IMR-90 (cell line): Measurements from ENCODE around the gene PON2. TPM values are rescaled to one million over a fixed set of nuclear protein-coding genes. Genes with fewer than 3 reads are reported as not detected.

Experiments
- ATAC-seq: fragments of 200-7000 bp; cut with Tn5 transposase; 2 replicates; pipeline ENCODE4 v1.9.1; 2020; ENCODE audit warnings: low read depth, mild to moderate bottlenecking, moderate library complexity
- BruUV-seq: library from RNA; stranded (reverse); fragments of 400-500 nt; replicated peaks from 2 replicates; lab custom pipeline; 2021; lab: Mats Ljungman, UMichigan
- CTCF ChIA-PET: fragments of 300-600 bp; formaldehyde crosslinking; extraction: SDS; loops from one replicate; lab custom pipeline; 2021; ENCODE audit warnings: antibody characterized with exemption; lab: Yijun Ruan, JAX
- POLR2A ChIA-PET: fragments of 300-600 bp; sonication (Branson Sonifier 250); formaldehyde crosslinking; loops from one replicate; lab custom pipeline; 2022; ENCODE audit warnings: antibody characterized with exemption; ENCODE audit not compliant: unreplicated experiment; lab: Charles Lee
- DNase-seq: peaks from one replicate; pipeline ENCODE4 v3.0.0; 2013
- H2AFZ ChIP-seq: replicated peaks from 2 replicates; pipeline ENCODE3; 2013; ENCODE audit warnings: low read length, mild to moderate bottlenecking; ENCODE audit not compliant: poor library complexity
- H2AK5ac ChIP-seq: 2 replicates; pipeline ENCODE4 v1.6.1; 2013; ENCODE audit warnings: low read depth, low read length, inconsistent platforms
- H2AK9ac ChIP-seq: replicated peaks from 2 replicates; pipeline ENCODE3; 2013; ENCODE audit warnings: mild to moderate bottlenecking, low read depth, low read length, moderate library complexity; ENCODE audit not compliant: poor library complexity
- H2BK120ac ChIP-seq: 2 replicates; pipeline ENCODE4 v1.6.1; 2013; ENCODE audit warnings: low read depth, low read length, inconsistent platforms
- H2BK15ac ChIP-seq: 3 replicates; pipeline ENCODE4 v1.6.1; 2013; ENCODE audit warnings: low read depth, low read length, inconsistent platforms
- H2BK20ac ChIP-seq: 2 replicates; pipeline ENCODE4 v1.6.1; 2013; ENCODE audit warnings: low read depth, mild to moderate bottlenecking, inconsistent platforms, low read length, moderate library complexity
- H2BK5ac ChIP-seq: 2 replicates; pipeline ENCODE4 v1.6.1; 2013; ENCODE audit warnings: mild to moderate bottlenecking, low read depth, low read length, inconsistent platforms; ENCODE audit not compliant: poor library complexity, severe bottlenecking
- H3K14ac ChIP-seq: replicated peaks from 2 replicates; pipeline ENCODE4 v1.6.1; 2013; ENCODE audit warnings: low read depth, low read length, inconsistent platforms
- H3K18ac ChIP-seq: 2 replicates; pipeline ENCODE4 v1.6.1; 2013; ENCODE audit warnings: low read depth, low read length, control low read depth
- H3K23ac ChIP-seq: 2 replicates; pipeline ENCODE4 v1.6.1; 2013; ENCODE audit warnings: low read depth, low read length, inconsistent platforms
- H3K27ac ChIP-seq: 2 replicates; pipeline ENCODE4 v1.5.1; 2013; ENCODE audit warnings: mild to moderate bottlenecking, control low read depth, low read length; ENCODE audit not compliant: insufficient read depth
- H3K27me3 ChIP-seq: 2 replicates; pipeline ENCODE4 v1.6.1; 2013; ENCODE audit warnings: low read length; ENCODE audit not compliant: control insufficient read depth, insufficient read depth
- H3K36me3 ChIP-seq: 2 replicates; pipeline ENCODE4 v1.6.1; 2013; ENCODE audit warnings: low read length, mixed read lengths; ENCODE audit not compliant: control insufficient read depth, insufficient read depth
- H3K4ac ChIP-seq: 2 replicates; pipeline ENCODE4 v1.6.1; 2013; ENCODE audit warnings: low read depth, low read length, inconsistent platforms
- H3K4me1 ChIP-seq: 2 replicates; pipeline ENCODE4 v1.6.1; 2013; ENCODE audit warnings: low read length, mixed read lengths; ENCODE audit not compliant: control insufficient read depth, insufficient read depth
- H3K4me2 ChIP-seq: 2 replicates; pipeline ENCODE4 v1.6.1; 2013; ENCODE audit warnings: low read depth, mild to moderate bottlenecking, control low read depth, low read length, moderate library complexity
- H3K4me3 ChIP-seq: 2 replicates; pipeline ENCODE4 v1.5.1; 2013; ENCODE audit warnings: low read depth, mild to moderate bottlenecking, control low read depth, low read length, moderate library complexity; ENCODE audit not compliant: insufficient read depth
- H3K56ac ChIP-seq: 2 replicates; pipeline ENCODE4 v1.6.1; 2013; ENCODE audit warnings: low read length, inconsistent platforms; ENCODE audit not compliant: insufficient read depth; ENCODE audit errors: extremely low read depth
- H3K79me1 ChIP-seq, 2 experiments: 2 replicates each; pipeline ENCODE4 v1.6.1; 2013; ENCODE audit warnings: low read length in 2 of 2, inconsistent platforms in 1 of 2, low read depth in 1 of 2
- H3K9ac ChIP-seq: 2 replicates; pipeline ENCODE4 v1.6.1; 2013; ENCODE audit warnings: low read depth, low read length, control low read depth
- H3K9me1 ChIP-seq: 2 replicates; pipeline ENCODE4 v1.6.1; 2013; ENCODE audit warnings: low read length, inconsistent platforms; ENCODE audit not compliant: insufficient read depth
- H3K9me3 ChIP-seq: 2 replicates; pipeline ENCODE4 v1.6.1; 2013; ENCODE audit warnings: low read length; ENCODE audit not compliant: control insufficient read depth, insufficient read depth
- H4K20me1 ChIP-seq: 2 replicates; pipeline ENCODE4 v1.6.1; 2013; ENCODE audit warnings: low read length, inconsistent platforms; ENCODE audit not compliant: insufficient read depth
- H4K5ac ChIP-seq: 2 replicates; pipeline ENCODE4 v1.6.1; 2013; ENCODE audit warnings: mild to moderate bottlenecking, low read depth, low read length, control low read depth
- H4K8ac ChIP-seq, 2 experiments: 2 replicates each; pipeline ENCODE4 v1.6.1; 2013; ENCODE audit warnings: low read depth in 2 of 2, low read length in 2 of 2, control low read depth in 1 of 2, inconsistent platforms in 1 of 2
- H4K91ac ChIP-seq: 2 replicates; pipeline ENCODE4 v1.6.1; 2013; ENCODE audit warnings: low read depth, low read length, inconsistent platforms; ENCODE audit not compliant: insufficient read depth
- BHLHE40 ChIP-seq: fragments of 150-350 bp; IDR thresholded peaks from 2 replicates; pipeline ENCODE4 v1.6.1; 2016; ENCODE audit warnings: mild to moderate bottlenecking, low read depth, low read length
- CHD1 ChIP-seq: IDR thresholded peaks from 2 replicates; pipeline ENCODE4 v1.6.1; 2012; ENCODE audit warnings: low read depth, low read length, improper control_type of control experiment
- MAZ ChIP-seq: IDR thresholded peaks from 2 replicates; pipeline ENCODE4 v1.6.1; 2012; ENCODE audit warnings: low read depth, mild to moderate bottlenecking, low read length, improper control_type of control experiment, moderate library complexity, borderline replicate concordance
- MXI1 ChIP-seq: IDR thresholded peaks from 2 replicates; pipeline ENCODE4 v1.6.1; 2012; ENCODE audit warnings: low read depth, mild to moderate bottlenecking, low read length, moderate library complexity, borderline replicate concordance
- NFE2L2 ChIP-seq: fragments of 150-350 bp; IDR thresholded peaks from 2 replicates; pipeline ENCODE4 v1.6.1; 2016; ENCODE audit warnings: low read depth, mild to moderate bottlenecking, low read length
- POLR2A ChIP-seq: IDR thresholded peaks from 2 replicates; pipeline ENCODE4 v1.6.1; 2012; ENCODE audit warnings: mild to moderate bottlenecking, low read depth, low read length
- RAD21 ChIP-seq: IDR thresholded peaks from 2 replicates; pipeline ENCODE4 v1.6.1; 2012; ENCODE audit warnings: low read length, improper control_type of control experiment
- RCOR1 ChIP-seq: IDR thresholded peaks from 2 replicates; pipeline ENCODE4 v1.6.1; 2012; ENCODE audit warnings: mild to moderate bottlenecking, low read length, improper control_type of control experiment; ENCODE audit not compliant: insufficient replicate concordance
- WGBS, 2 experiments: methylation state at CpG; one replicate each; pipeline versions ENCODE4 v1.1.5 to v1.1.7; 2013; ENCODE audit warnings: missing lambda C conversion rate in 2 of 2; ENCODE audit not compliant: insufficient read length in 1 of 2; ENCODE audit errors: extremely low coverage in 2 of 2; 5-methylcytosine and 5-hydroxymethylcytosine counted together
- dilution Hi-C: fragments of 300-500 bp; cut with HindIII; formaldehyde crosslinking; loops from one replicate; pipeline ENCODE4 v1.14.3; 2018; ENCODE audit warnings: low sequenced_read_pairs; ENCODE audit not compliant: unreplicated experiment
- in situ Hi-C: fragments of 300-500 bp; cut with MboI; formaldehyde crosslinking; loops from 3 replicates; pipeline ENCODE4 v1.14.3; 2019; ENCODE audit warnings: low sequenced_read_pairs, inconsistent platforms, mixed read lengths
- intact Hi-C: fragments of 100-400 bp; cut with micrococcal nuclease; formaldehyde crosslinking; loops from 2 replicates; pipeline ENCODE4 v1.10.0; 2022
- polyA plus RNA-seq, 3 experiments: library from polyadenylated mRNA; depleted of rRNA; stranded (reverse); fragments of >200 nt; gene quantifications; 2 replicates each; pipeline ENCODE4 v1.2.3, GENCODE V29; 2012; ENCODE audit warnings: low replicate concordance in 1 of 3
- total RNA-seq: library from RNA; depleted of rRNA; stranded (reverse); fragments of >200 nt; gene quantifications from 2 replicates; pipeline ENCODE4 v1.2.3, GENCODE V29; 2012

The PON2 gene
- total and polyA plus RNA-seq, 2 of the 4 experiments (the other 2 are of a cell fraction), result 36.2 to 65.7 TPM

GRCh38 chr7:95429241-95429990, 5.4 kb downstream of the PON2 start:
- Histone ChIP-seq H2AK5ac (no peak overlapping the region), H2BK5ac (no peak overlapping the region), H4K8ac (no peak overlapping the region), H3K18ac (no peak overlapping the region), H4K91ac (no peak overlapping the region), H3K36me3 (peaks cover 3% of the 10 kb centered on the region), H3K9ac (no peak overlapping the region), H3K9me1 (peaks cover 4% of the 10 kb centered on the region; the same call in 1 of the 2 replicates), H3K27ac (no peak overlapping the region), H3K79me1 (peaks cover 29 to 36% of the 10 kb centered on the region in 2 experiments), H3K56ac (no peak overlapping the region), H2BK120ac (no peak overlapping the region), H3K27me3 (no peaks in the 10 kb centered on the region), H3K14ac (no peak overlapping the region), H2AK9ac (no peak overlapping the region), H2BK20ac (no peak overlapping the region), H2AFZ (no peak overlapping the region), H3K4ac (no peak overlapping the region), H2BK15ac (no peak overlapping the region), H4K5ac (no peak overlapping the region), H4K20me1 (no peaks in the 10 kb centered on the region), H3K23ac (no peak overlapping the region), H3K9me3 (no peaks in the 10 kb centered on the region), H3K4me3 (no peak overlapping the region), H3K4me2 (no peak overlapping the region), H3K4me1 (peaks cover 2% of the 10 kb centered on the region)
- ChIA-PET CTCF (no interaction called here), POLR2A (no interaction called here)
- intact Hi-C loops (no loop called here), dilution Hi-C loops (no loop called here), in situ Hi-C loops (no loop called here)
- BruUV-seq, result no TSS peak
- WGBS, 2 experiments, result no CpG with 5 or more reads among the region's 5 CpGs
- DNase-seq, result no peak
- no peak for ATAC-seq
- TF ChIP-seq CHD1 (no peak), RAD21 (no peak), BHLHE40 (no peak), MXI1 (no peak), NFE2L2 (no peak), POLR2A (no peak), RCOR1 (no peak), MAZ (no peak)
